Hematopoietic multipotent progenitor cell treated with erythropoietin and hydrocortisone succinate and interleukin-3 and kit ligand, for 8 days (in vitro differentiated cells): ENCODE results near the gene GREB1L.
"Not testable (repeated sequence)": the region's sequence is repeated elsewhere in the genome, so short reads cannot be mapped to it uniquely, and the experiment has no call there.

Experiments used
- DNase-seq: peaks from one replicate; pipeline ENCODE4 v3.0.0-alpha.2; 2015

GREB1L gene

DNA sequence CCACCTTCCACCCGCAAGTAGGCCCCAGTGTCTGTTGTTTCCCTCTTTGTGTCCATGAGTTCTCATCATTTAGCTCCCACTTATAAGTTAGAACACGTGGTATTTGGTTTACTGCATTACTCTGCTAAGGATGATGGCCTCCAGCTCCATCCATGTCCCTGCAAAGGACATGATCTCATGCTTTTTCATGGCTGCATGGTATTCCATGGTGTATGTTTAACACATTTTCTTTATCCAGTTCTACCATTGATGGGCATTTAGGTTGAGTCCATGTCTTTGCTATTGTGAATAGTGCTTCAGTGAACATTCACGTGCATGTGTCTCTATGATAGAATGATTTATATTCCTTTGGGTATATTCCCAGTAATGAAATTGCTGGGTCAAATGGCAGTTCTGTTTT lies 69.9 kb downstream of the GREB1L start:
- DNase-seq, result not testable (repeated sequence)

DNA sequence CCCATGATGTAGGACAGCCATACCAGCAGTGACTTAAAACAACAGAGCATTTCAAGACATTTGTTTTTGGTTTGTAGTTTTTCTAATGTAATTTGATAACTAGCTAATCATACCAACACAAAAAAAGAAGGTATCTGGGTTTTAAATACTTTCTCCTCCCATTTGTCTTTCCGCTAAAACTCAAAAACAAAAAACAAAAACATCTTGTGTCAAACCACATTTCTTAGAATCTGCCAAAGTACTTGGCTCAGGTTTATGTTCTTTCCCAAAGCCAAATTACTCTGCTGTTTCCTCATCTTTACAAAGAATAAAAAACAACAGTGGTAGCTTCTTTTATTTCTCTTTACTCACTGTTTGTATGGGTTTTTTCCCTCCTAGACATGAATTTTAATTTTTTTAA lies 71.5 kb downstream of the GREB1L start:
- DNase-seq, result no peak

DNA sequence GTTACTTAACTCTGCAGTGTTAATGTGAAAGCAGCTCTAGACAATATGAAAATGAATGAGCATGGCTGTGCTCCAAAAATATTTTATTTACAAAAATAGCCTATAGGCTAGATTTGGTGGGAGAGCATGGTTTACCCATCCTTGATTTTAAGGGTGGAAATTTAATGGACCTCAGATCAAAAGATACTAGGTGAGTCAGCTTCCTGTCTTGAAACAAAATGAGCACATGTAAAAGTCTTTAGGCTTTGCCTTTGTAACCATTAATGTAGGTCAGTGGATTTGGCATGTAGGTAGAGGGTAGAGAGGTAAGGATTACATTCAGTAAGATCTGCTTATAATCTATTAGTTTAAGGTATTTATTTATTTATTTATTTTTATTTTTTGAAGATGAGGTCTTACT lies 72.7 kb downstream of the GREB1L start:
- no peak for DNase-seq

DNA sequence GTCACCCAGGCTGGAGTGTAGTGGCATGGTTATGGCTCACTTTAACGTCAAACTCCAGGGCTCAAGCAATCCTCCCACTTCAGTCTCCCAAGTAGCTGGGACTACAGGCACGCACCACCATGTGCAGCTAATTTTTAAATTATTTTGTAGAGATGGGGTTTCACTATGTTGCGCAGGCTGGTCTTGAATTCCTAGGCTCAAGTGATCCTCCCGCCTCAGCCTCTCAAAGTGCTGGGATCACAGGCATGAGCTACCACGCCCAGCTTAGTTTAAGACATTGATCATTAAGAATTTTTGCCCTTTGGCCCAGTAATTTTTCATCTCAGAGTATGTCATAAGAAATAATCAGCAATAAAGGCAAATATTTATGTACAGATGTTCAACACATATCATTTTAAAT lies 73.1 kb downstream of the GREB1L start:
- not testable (repeated sequence) for DNase-seq

DNA sequence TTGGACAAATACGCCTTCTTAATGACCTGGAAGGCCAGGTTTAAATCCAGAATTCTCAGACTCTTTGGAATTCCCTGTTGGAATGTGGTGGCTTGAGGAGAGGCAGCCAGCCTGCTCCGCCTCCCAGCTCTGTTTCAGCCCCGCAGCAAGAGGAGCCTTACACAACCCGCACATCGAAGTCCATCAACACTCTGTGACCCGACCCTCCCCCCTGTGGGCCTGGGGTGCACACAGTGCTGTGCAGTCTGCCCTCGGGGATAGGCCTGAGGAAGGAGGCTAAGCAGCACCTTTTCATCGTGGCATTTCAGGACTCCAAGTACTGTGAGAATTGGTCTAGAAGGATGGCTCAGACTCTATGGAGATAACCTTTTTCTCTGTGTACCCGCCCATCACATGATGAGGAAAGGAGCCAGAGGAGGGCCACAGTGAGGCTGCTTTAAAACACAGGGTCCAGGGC lies 73.7 kb downstream of the GREB1L start:
- no peak for DNase-seq

DNA sequence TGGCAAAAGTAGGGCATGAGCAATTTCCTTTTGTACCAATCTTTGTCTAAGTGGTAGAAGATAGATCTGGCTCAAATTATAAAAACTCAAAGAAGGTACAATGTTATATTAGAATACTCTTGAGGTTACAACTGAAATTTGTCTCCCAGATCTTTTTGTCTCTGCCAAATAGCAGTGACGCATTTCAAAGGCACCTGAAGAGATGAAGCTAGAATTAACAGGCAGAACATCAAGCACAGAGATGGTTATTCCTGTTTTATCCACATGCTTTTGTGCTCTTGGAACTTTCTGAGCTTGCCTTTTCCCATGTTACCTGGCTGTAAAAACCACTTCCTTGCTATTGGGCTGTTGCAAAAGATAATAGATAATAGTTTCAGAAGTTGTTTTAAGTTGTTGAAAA lies 74.3 kb downstream of the GREB1L start:
- DNase-seq, result no peak

DNA sequence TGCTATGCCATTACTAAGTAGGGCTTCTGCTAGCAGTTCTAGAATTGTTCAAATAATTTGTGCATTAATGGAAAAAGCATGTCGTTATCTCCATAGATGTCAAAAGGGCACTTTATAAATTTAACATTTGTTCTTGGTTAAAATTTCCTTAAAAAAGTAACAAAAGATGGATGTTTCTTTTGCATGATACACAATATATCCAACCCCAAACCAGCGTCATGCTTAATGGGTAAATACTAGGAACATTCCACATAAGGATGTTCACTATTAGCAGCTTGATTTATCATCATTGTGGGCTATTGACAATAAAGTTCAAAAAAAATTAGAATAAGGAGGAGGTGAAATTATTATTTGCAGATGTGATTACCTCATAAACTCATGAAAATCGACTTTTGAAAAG lies 79.7 kb downstream of the GREB1L start:
- DNase-seq, result no peak

DNA sequence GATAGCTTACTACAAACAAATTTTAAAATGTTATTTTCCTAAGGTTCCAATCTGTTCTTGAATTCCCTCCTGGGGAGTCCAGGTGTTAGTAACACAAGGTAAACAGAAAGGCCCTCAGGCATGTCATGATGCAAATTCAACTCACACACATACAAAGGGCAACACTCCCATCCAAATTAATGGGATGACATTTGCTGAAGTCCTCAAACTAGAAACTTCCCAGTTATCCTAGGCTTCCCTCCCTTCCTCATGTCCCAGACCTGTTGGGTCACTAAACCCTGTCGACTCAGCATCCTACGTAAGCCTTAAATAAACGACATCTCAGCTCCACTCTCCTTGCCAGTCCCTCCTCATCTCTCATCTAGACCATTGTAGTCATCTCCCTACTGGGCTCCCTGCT lies 85.1 kb downstream of the GREB1L start:
- no peak for DNase-seq

DNA sequence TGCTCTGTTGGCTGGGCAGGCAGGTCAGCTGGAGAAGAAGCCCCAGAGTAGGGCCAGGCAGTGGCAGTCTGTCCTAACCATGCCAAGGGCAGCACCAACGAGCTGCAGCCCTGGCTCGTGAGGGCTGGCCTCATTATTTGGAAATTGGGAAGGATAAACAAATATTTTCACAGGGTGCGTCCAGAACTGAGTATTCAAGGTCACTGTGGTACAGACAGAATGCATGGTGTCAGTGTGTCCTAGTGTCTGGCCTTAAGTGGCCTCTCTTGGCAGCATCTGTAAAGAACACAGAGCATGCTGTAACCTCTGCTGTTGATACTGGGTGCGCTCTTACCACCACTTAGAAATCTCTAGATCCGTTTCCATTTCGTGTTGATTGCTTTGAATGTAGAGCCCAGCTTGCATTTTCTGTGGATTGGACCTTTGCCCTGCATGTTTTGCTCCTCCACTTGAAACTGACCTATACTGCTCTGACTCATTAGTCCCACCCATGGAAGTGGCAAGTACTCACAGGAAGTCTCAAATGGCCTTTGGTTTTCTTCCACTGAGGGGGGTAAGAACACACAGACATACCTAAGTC lies 88.2 kb downstream of the GREB1L start:
- no peak for DNase-seq

DNA sequence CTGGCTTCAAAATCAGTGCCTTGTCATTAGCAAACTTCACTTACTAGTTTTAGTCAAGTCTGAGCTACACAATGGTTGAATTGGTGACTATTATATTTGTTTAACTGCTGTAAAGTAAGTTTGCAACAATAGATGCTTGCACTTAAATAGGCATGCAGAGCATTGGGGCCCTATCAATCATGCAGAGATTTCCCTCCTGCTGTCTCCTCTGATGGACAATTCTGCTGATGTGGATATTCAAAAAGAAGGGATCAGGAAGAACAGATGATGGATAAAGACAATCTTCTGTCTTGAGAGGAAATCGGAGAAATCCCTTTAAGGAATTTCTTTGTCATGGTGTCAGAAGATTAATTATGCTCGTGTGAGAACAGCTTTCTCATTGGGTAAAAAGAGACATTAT lies 89.0 kb downstream of the GREB1L start:
- no peak for DNase-seq

DNA sequence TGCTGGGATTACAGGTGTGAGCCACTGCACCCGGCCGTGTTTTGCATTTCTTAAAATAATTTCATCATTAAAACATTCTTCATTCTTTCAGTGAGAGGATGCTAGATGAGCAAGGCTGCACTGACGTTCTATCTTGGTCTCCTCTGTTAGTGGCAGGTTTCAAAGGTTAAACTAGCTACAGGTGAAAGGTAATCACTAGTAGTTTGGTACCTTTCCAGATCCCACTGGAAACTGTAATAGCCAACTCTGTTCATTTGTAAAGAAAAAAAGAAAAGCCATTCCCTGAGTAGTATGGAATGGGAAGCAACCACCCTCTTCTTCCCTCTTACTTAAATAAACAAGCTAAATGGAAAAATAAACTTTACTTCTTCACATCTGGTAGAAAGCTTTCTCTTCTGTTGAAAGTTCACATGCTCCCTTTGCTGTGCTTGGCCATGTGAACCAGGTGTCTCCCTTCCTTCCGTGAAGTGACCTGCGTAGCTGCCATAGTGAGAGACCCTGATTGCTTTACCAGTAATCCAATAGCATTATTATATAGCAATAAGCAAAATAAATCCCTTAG lies 94.0 kb downstream of the GREB1L start:
- DNase-seq, result no peak

DNA sequence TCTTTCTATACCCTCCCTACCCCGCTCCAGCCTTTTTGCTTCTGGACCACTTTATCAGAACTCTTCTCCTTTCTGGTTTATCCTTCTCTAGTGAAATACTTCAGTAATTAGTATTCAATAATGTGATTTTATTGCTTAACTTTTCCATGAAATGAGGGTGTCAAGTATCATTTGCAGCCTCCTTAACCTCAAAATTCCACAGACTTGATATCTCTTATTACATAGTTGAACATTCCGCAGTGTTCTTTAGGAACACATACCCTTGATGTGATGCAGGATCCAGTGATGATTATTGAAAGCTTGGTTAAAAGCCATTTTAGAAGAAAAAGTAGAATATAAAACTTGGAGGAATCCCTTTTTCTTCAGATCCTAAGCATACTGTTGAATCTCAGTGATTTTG lies 94.8 kb downstream of the GREB1L start:
- no peak for DNase-seq

DNA sequence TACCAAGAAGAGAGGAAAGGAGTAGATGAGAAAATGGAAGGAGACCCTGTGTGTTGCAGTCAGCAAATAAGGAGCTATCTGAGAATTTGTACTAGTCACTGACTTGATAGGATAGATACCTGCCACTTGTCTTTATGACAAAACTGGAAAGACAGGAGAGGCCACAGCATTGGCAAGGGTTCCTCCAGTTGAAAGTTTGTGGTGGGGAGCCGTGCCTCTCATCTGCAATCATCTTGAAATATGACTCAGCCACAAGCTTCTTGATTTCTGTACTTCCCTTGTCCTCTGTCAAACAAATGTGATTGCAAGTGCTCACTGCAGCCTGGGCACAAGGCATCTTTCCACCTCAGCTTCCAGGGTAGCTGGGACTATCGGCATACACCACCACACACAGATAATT lies 99.1 kb downstream of the GREB1L start:
- no peak for DNase-seq

DNA sequence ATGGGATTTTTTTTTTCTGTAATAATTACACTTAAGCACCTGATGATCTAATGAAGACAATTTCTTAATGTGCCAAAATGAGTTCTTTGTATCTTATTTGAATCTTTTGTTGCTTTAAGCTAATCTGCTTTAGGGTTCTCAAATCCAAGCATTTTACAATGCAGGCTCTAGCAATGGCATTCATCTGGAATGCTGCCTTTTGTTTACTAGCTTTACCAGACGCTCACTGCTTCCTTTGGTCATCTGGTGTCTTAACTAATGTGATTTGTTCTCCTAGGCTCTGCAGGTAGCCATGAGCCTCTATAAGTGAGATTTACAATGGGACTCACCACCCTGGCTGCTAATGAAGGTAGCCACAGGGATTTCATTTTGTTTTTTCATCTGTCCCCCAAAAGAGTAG lies 100.3 kb downstream of the GREB1L start:
- DNase-seq, result no peak

DNA sequence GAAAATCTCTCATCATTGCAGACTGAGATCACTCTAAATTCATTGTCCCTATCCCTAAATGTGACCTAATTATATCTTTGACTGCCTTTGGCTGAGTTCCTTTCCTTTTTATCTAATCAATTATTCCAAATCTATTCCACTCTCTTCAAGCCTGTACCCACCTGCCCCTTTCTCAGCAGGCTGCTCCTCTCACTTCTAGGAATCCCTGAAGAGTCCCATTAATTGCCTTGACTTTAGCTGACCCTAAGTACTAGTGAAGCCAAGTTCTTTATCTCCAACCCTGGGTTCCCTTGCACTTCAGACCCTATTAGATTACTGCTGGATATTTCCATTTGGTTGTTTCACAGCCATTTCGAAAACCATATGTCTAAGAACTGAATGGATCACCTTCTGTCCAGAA lies 102.8 kb downstream of the GREB1L start:
- DNase-seq, result no peak

DNA sequence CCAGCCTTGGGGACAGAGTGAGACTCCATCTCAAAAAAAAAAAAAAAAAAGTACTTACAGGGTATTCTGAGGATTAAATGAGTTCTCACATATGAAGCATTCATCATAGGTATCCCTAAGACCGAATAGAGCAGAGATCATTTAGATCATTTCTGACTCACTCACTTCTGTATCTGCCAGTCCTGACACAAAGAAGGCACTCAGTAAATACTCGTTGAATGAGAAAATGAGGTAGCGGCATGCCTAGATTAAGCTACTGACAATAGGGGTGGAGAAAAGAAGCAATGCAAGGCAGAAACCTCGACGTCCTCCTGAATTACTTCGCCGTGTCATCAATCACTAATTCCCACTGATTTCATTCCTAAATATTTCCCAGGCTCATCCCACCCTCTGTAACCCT lies 103.8 kb downstream of the GREB1L start:
- DNase-seq, result no peak

DNA sequence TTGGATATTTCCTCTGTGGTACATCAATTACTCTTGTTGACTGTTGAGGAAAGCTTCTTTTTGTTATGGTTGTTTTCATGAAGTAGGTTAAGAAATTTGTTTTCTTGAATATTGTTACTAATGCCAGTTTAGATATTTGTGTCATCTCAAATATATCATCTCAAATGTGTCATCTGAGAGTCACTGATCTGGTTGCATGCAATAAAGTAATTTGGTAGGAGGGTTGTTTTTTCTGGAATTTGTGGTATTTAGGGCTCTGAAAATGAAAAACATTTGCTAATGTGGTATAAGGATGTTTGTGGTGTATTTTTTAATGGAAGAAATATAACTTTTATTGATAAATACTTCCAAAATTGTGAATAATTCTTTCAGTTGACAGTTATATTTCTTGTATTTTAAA lies 117.7 kb downstream of the GREB1L start:
- no peak for DNase-seq

DNA sequence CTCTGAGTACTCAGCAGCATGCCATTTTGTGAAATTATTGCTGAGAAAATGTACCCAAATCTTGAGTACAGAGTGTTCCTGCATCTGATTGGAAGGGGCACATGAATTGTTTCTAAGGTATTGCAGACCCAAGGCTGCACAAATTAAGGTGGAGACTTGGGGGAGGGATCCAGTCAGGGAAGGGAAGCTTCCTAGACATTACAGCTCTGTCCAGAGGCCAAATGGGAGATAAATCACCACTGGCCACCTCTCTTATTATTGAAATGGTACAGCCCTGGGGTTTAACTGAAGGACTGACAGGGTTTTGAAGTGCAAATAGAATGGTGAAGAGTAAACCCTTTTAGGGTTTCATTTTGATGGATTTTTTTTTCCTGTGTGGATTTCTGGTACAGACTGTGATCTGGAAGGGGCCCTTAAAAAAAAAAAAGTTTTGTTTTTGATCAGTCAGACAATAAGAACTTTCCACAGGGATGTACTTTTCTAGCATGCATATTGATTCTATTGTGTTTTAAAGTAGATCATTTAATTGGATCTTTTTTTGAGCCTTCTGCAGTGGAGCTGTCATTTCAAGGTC lies 119.4 kb downstream of the GREB1L start:
- DNase-seq, result no peak

DNA sequence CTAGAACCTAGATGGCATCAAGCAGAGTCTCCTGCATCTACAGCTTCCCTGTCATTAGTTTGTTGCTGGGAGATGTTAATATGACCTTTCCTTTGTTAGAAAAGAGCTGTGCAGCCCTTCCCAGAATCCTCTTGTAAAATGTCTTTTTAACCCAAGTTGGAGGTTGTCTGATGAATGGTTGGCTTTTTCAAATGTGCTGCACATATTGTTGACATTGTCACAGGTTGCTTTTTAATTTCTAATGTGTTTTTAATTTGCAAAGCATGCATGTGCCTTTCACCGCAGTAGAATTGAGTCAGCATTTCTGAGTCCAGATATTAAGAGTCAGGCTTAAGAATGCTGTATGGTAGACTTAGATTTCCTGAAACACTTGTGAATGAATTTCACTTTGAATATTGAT lies 120.8 kb downstream of the GREB1L start:
- DNase-seq, result no peak

DNA sequence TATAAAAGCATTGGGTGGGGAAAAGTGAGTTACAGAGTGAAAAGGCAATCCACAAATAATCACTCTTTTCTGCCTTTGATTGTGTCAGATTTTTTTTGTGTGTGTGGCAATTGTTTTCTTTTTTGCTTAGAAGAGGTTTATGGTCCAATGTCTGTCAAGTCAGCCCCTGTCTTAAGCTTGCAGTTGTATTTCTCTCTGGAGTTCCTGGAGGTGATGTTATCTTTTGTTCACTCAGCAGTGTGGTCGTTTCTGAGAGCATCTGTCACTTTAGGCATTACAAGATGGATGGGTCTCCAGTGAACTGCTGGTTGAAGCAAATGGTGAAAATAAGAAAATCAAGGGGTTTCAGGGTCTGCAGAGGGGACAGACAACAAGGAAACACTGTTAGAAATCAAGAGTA lies 121.3 kb downstream of the GREB1L start:
- DNase-seq, result no peak

DNA sequence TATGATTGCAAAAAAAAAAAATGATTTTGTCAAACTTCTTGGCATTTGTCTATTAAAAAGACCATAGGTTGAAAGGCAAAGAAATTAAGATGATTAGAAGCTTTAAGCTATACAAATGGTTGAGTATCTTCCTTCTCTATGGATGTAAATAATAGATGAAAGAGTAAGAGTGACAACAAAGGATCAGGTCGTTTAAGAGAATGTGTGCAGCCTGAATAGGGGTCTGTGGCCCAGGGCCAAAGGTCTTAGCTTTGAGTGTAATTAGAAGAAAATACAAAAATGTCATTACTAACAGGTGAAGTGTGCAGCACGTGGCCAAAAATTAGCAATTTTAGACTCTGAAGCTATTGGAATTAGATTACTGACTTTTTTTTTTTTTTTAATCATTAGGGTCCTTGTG lies 122.4 kb downstream of the GREB1L start:
- no peak for DNase-seq

DNA sequence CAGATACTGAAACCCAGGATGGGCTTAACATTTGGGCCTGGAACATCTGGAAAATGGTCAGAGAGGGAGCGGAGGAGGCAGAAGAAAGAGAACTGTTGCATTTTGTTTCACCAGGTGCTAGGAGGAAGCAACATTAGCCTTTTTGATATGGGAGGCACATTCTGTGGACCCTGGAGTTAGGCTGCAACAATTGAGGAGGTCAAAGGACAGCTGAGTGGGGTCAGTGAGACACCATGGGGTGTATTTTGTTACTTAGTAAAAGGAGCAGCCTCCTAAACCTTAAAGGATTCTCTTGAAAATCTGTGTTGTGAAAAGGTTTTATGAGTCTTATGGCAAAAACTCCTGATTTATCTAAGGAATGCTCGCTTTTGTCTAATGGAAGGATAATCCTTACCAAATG lies 124.9 kb downstream of the GREB1L start:
- no peak for DNase-seq

DNA sequence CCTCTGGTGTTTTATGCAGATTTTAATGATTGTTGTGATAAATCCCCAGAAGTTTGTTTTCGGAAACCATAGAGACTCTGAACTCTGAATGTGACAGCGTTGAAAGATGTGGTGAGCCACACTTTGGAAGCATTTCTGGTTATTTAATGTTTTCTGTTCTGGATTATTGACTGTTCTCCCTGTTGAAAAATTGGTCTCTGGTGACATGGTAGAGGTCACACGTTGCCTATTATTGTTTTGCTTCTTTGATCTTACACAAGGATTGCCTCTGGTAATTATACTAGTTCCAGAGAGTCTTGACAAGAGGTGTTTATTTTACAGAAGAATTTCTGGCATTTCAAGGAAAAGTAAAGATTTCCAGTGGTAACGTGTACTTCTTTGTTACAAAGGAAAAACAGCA lies 127.1 kb downstream of the GREB1L start:
- DNase-seq, result no peak

DNA sequence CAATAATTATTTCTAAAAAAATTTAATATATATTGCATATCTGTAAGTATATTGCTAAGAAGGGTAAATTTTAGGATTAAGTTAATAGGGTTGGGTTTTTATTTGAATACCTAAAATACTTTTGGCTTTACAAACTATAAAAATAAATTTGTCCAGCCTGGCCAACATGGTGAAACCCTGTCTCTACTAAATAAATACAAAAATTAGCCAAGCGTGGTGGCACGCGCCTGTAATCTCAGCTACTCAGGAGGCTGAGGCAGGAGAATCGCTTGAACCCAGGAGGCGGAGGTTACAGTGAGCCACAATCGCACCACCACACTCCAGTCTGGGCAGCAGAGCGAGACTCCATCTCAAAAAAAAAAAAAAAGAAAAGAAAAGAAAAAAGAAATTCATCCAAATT lies 127.6 kb downstream of the GREB1L start:
- DNase-seq, result not testable (repeated sequence)

DNA sequence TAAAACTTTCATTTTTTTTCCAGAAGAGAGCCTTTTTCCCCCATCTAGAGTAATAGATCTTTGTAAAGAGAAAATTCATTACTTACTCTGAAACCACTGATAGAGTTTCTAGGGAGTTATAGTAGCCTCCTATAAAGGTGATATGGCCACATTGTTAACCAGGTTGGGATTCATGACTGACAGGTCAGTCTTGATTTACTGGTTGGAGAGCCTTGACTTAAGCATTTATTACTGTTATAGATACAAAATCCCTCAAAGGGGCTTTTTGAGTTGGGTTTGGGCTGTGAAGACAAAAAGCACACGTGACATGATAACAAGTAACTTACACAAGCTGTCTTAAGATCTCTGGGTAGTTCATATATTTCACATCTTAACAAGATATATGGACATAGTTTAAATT lies 141.0 kb downstream of the GREB1L start:
- no peak for DNase-seq
